Measurements from ENCODE around the gene ANXA6. TPM values are rescaled to one million over a fixed set of nuclear protein-coding genes. Genes with fewer than 3 reads are reported as not detected.

Gene ANXA6
- total and polyA plus RNA-seq, 10 of the 15 experiments (the other 5 are each of a cell fraction or from before 2014, with no cell fraction given) = 44.0 to 571 (median 465) TPM

DNA sequence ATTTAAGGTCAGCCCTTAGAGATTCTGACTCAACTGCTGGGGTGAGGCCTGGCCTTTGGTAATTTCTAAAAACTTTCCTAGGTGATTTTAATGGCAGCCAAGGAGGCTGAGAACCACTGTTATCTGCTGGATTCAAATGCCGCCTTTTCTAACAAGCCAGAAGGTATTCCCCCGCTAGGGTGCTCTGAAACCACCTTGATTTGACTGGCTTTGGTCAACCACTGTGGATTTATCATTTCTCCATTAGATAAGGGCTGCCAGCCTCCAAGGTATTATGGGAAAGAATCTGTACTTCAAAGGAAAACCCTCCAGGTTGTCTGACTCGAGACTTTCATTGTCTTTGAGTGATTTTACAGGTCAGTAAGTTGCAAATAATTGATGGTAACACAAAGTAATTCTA is 4.3 kb downstream of the ANXA6 start (continued):
- TF ChIP-seq POLR2A (IDR thresholded peaks at IDR 0.05; ENCODE audit: low read depth, low read length) = no peak

DNA sequence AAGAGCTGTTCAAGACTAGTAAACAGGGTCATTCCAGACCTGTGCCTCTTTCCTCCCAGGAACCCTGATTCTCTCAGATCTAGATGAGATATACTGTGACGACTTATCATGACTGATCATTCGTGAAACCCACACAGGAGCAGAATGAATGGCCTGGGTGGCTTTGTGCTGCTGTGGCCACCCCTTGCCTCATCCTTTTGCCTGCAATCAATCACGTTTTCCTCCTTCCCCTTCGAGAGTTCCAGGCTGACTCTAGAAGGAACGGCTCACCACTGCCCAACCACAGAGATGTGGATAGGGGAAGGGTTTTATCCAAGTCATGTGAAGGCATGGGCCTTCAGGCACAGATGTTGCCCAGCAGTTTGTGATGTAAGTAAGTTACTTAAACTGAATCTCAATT is 5.8 kb downstream of the ANXA6 start:
- H3K27ac ChIP-seq (ENCODE audit: control insufficient read depth, insufficient read depth) = peak overlapping the region; percentile 89
- FAIRE-seq = no peak
- WGBS (ENCODE audit: insufficient coverage, insufficient replicate concordance, low lambda C conversion rate, missing lambda C conversion rate) = 0% methylated on average over 5 of the region's 5 CpGs
- intact Hi-C loops (cut with micrococcal nuclease; ENCODE audit: unreplicated experiment) (loop anchor here (1.0 to 10.0 kb wide), 4 partner anchors 10 to 1347 kb away; partner anchors contain the start of genes CD74 and G3BP1), in situ Hi-C loops (cut with MboI) (no loop called here)
- H3K27me3 ChIP-seq (replicated peaks in 1 of 2; ENCODE audit: control insufficient read depth in 2 of 2, insufficient read depth in 2 of 2, low read length in 1 of 2) = no peaks in the 10 kb centered on the region
- RAD21 ChIA-PET (ENCODE audit: unreplicated experiment) = interaction anchor here (0.9 to 10.8 kb wide), 7 partner anchors 10 to 87 kb away, joined by 3 to 222 read pairs (median 12); partner anchors contain the start of gene CCDC69
- H3K36me3 ChIP-seq (ENCODE audit: control insufficient read depth in 2 of 2, insufficient read depth in 2 of 2, low read length in 1 of 2) = peaks cover 6 to 16% of the 10 kb centered on the region in 2 experiments; a peak in 3 of 4 replicates
- no peak overlapping the region for H2AFZ ChIP-seq (ENCODE audit: control insufficient read depth, low read depth, low read length)
- H3K4me2 ChIP-seq (ENCODE audit: control insufficient read depth, insufficient read depth) = peak overlapping the region; percentile 95
- SMC1A ChIA-PET (ENCODE audit: uncharacterized antibody, unreplicated experiment) = interaction anchor here (1.2 to 35.3 kb wide), 4 partner anchors 12 to 91 kb away, joined by 3 to 1132 read pairs (median 20); no protein-coding TSS in a partner anchor
- peak overlapping the region; percentile 64 for H3K9ac ChIP-seq (ENCODE audit: control insufficient read depth, insufficient read depth, low read length)
- no peaks in the 10 kb centered on the region for H4K20me1 ChIP-seq (ENCODE audit: control insufficient read depth, insufficient read depth)
- peak overlapping the region; percentile 57 for H3K4me3 ChIP-seq
- DNase-seq (ENCODE audit: low read depth, low spot score) = peak; percentile 61
- H3K4me1 ChIP-seq (ENCODE audit: control insufficient read depth, insufficient read depth, low read length) = peaks cover 51% of the 10 kb centered on the region
- no peaks in the 10 kb centered on the region for H3K9me3 ChIP-seq (replicated peaks; ENCODE audit: control insufficient read depth, insufficient read depth, low read length)
- peaks cover 99% of the 10 kb centered on the region for H3K79me2 ChIP-seq (ENCODE audit: control insufficient read depth, insufficient read depth, low read length)
- CTCF ChIA-PET = interaction anchor here (0.6 to 40.1 kb wide), 6 partner anchors 18 to 152 kb away, joined by 3 to 1107 read pairs (median 8); partner anchors contain the start of gene GM2A
- ATAC-seq = peak; percentile 61
- POLR2A ChIA-PET = interaction anchor here (0.8 to 8.9 kb wide), 6 partner anchors 9 to 105 kb away, joined by 3 to 152 read pairs (median 4); no protein-coding TSS in a partner anchor
- BruUV-seq (replicated peaks) = no TSS peak
- TF ChIP-seq BHLHE40 (IDR thresholded peaks at IDR 0.05; ENCODE audit: borderline replicate concordance in 1 of 2, low read depth in 2 of 2, low read length in 1 of 2) = peak; percentile 89 to 92
- TF ChIP-seq, protein P1, sequence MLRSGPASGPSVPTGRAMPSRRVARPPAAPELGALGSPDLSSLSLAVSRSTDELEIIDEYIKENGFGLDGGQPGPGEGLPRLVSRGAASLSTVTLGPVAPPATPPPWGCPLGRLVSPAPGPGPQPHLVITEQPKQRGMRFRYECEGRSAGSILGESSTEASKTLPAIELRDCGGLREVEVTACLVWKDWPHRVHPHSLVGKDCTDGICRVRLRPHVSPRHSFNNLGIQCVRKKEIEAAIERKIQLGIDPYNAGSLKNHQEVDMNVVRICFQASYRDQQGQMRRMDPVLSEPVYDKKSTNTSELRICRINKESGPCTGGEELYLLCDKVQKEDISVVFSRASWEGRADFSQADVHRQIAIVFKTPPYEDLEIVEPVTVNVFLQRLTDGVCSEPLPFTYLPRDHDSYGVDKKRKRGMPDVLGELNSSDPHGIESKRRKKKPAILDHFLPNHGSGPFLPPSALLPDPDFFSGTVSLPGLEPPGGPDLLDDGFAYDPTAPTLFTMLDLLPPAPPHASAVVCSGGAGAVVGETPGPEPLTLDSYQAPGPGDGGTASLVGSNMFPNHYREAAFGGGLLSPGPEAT (IDR thresholded peaks at IDR 0.05; ENCODE audit: low read depth) = peak; percentile 40; the same call in 1 of the 2 replicates
- TF ChIP-seq, protein P2, sequence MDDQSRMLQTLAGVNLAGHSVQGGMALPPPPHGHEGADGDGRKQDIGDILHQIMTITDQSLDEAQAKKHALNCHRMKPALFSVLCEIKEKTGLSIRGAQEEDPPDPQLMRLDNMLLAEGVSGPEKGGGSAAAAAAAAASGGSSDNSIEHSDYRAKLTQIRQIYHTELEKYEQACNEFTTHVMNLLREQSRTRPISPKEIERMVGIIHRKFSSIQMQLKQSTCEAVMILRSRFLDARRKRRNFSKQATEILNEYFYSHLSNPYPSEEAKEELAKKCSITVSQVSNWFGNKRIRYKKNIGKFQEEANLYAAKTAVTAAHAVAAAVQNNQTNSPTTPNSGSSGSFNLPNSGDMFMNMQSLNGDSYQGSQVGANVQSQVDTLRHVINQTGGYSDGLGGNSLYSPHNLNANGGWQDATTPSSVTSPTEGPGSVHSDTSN (IDR thresholded peaks at IDR 0.05; ENCODE audit: insufficient replicate concordance, low read depth, low read length) = peak; percentile 75
- no peak for TF ChIP-seq CEBPB (IDR thresholded peaks at IDR 0.05; ENCODE audit: borderline replicate concordance in 1 of 2, low read depth in 2 of 2, low read length in 2 of 2)
- peak; percentile 72; the same call in 1 of the 2 replicates for TF ChIP-seq TBL1XR1 (IDR thresholded peaks at IDR 0.05; ENCODE audit: low read depth, low read length)
- TF ChIP-seq POLR2A (IDR thresholded peaks at IDR 0.05; ENCODE audit: low read depth, low read length) = no peak
- no peak for TF ChIP-seq GABPA (IDR thresholded peaks at IDR 0.05; ENCODE audit: low read depth)
- no peak for TF ChIP-seq PML (IDR thresholded peaks at IDR 0.05; ENCODE audit: low read length)
- TF ChIP-seq BCL11A (IDR thresholded peaks at IDR 0.05; ENCODE audit: low read depth, low read length) = peak; percentile 82
- TF ChIP-seq MXI1 (IDR thresholded peaks at IDR 0.05; ENCODE audit: low read depth, low read length) = 0 out of 2 replicates have a peak, but pooled peaks have one; percentile 28
- TF ChIP-seq STAT1 (conservative IDR thresholded peaks at IDR 0.05) = no peak
- TF ChIP-seq, protein P3, sequence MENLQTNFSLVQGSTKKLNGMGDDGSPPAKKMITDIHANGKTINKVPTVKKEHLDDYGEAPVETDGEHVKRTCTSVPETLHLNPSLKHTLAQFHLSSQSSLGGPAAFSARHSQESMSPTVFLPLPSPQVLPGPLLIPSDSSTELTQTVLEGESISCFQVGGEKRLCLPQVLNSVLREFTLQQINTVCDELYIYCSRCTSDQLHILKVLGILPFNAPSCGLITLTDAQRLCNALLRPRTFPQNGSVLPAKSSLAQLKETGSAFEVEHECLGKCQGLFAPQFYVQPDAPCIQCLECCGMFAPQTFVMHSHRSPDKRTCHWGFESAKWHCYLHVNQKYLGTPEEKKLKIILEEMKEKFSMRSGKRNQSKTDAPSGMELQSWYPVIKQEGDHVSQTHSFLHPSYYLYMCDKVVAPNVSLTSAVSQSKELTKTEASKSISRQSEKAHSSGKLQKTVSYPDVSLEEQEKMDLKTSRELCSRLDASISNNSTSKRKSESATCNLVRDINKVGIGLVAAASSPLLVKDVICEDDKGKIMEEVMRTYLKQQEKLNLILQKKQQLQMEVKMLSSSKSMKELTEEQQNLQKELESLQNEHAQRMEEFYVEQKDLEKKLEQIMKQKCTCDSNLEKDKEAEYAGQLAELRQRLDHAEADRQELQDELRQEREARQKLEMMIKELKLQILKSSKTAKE (IDR thresholded peaks at IDR 0.05; ENCODE audit: low read depth, poor library complexity, severe bottlenecking) = no peak
- TF ChIP-seq POU2F2 (IDR thresholded peaks at IDR 0.05; ENCODE audit: borderline replicate concordance, low read depth, low read length) = peak; percentile 65; the same call in 1 of the 3 replicates
- peak; percentile 58; the same call in 1 of the 2 replicates for TF ChIP-seq GATAD2B (conservative IDR thresholded peaks at IDR 0.05; ENCODE audit: low read depth)
